DMS 273 (cell line): ENCODE data around the gene KRTAP5-2.
"Not testable (repeated sequence)": the region's sequence is repeated elsewhere in the genome, so short reads cannot be mapped to it uniquely, and the experiment has no call there.

Experiments used
- DNase-seq: peaks from one replicate; lab custom pipeline; 2025; ENCODE audit not compliant: unreplicated experiment; lab: John Stamatoyannopoulos, UW

Gene KRTAP5-2

GRCh38 chr11:1628506-1629325 lies 30.6 kb upstream of the KRTAP5-2 start:
- peak; percentile 63 for DNase-seq

- no peak for DNase-seq
Measured at GRCh38 chr11:1625541-1625940, 27.4 kb upstream of the KRTAP5-2 start.

- no peak for DNase-seq
Measured at GRCh38 chr11:1624621-1625020, 26.5 kb upstream of the KRTAP5-2 start.

DNA sequence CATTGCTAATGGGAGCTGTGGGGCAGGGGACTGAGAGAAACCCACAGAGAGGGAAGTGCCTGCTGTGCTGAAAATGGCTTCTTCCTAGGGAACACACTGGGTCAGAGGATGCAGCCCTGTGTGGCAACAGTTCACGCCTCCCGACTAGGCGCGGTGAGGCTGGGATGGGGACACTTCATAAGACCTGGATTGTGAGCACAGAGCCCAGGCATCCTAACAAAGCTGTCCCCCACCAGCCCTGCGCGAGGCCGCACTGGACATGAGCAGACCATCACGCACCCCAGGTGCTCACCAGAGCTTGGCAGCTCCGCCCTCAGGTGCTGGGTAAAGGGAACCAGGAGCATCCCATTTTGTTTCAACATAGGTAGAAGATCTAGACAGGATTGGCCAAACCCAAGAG lies 25.6 kb upstream of the KRTAP5-2 start:
- no peak for DNase-seq

DNA sequence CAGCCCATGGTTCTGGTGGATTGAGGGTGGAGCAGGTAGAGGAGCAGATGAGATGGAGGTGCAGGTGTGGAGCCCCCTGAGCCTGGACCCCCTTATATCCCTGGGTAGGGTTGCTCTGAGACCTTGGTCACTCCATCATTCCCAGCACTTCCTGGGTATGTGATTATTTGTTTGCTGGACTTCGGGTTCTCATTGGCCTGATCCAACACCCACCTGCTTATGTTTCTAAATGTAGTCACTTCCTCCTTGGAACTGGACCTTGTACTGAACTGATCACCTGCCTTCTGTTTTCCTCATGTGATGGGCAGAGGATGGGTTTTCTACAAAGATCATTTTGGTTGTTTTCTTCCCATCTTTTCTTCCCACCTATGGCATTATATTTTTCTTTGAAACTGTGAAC lies 24.0 kb upstream of the KRTAP5-2 start, which contains the start of gene KRTAP5-4:
Gene KRTAP5-4 (minus strand): TSS at position 53 of the 400 bp plus-strand sequence. CDS start 45 bp downstream, at position 8.
- no peak for DNase-seq

DNA sequence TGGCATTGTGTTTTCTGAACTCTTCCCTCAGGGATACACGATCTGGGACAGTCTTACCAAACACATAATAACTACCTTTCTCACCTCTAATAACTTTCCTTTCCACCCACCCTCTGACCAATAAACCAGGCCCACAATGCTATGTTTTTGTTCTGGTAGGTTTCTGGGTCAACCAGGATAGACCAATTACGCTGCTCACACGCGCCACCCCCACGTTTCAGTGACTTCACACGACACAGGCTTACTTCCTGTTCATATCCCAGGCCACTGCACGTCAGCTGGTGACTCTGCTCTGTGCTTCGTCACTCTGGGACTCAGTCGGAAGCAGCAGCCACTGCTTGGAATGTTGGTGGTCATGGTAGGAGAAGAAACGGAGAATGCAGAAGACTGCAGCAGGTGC lies 21.4 kb upstream of the KRTAP5-2 start:
- no peak for DNase-seq

DNA sequence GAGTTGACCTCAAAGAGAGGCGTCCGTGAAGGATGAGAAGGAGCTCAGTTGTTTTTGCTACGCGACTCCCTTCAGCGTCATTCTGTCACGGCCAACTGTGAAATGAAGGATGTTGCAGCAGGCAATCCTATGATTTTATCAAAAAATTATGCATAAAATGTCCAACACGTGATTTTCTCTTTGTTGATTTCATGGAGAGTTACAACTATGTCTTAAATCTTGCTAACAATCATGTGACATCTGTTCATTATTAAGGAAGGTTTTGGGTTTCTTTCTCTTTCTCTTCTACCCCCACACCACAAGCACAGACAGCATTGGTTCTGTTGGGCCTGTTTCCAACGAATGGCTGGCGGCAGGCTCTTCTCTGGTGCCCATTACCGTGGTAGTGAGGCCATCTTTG lies 20.1 kb upstream of the KRTAP5-2 start:
- no peak for DNase-seq

- DNase-seq, result no peak
Measured at GRCh38 chr11:1608363-1608762, 10.3 kb upstream of the KRTAP5-2 start, which contains the start of gene KRTAP5-3. Gene KRTAP5-3, minus strand, starts transcription at chr11:1608463. Its CDS starts 78 bp downstream, at chr11:1608385.

DNA sequence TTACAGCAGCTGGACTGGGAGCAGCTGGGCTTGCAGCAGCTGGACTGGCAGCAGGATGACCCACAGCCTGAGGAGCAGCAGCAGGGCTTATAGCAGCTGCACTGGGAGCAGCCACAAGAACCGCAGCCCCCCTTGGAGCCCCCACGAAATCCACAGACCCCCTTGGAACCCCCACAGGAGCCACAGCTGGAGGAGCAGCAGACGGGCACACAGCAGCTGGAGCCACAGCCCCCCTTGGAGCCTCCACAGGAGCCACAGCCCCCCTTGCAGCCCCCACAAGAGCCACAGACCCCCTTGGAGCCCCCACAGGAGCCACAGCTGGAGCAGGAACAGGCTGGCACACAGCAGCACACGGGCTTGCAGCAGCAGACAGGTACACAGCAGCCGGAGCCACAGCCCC lies 9.8 kb upstream of the KRTAP5-2 start:
- DNase-seq, result not testable (repeated sequence)

- DNase-seq, result not testable (repeated sequence)
Measured at GRCh38 chr11:1607156-1607845, 9.2 kb upstream of the KRTAP5-2 start.

- DNase-seq, result not testable (repeated sequence)
Measured at GRCh38 chr11:1605923-1606322, 7.8 kb upstream of the KRTAP5-2 start.

DNA sequence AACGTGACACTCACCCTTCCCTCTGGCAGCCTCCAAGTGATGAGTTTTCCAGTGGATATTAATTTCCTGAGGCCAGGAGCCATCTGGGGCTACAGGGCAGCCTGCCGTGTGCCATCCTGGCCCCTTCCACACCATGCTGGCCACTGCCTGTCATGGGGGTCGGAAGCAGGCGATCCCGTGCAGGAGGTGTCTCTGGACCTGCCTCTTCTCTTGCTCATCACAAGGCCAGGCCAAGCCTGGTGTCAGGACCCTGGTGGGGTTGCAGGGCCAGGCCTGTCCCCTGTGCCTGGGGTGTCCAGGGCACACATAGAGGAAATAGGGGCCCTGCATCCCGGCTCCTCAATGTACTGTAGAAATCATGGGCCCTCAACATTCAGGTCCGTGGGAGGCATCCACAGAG lies 6.6 kb upstream of the KRTAP5-2 start:
- no peak for DNase-seq

GRCh38 chr11:1604181-1604580 lies 6.1 kb upstream of the KRTAP5-2 start:
- DNase-seq, result no peak

- no peak for DNase-seq
Measured at GRCh38 chr11:1603629-1604028, 5.5 kb upstream of the KRTAP5-2 start.

DNA sequence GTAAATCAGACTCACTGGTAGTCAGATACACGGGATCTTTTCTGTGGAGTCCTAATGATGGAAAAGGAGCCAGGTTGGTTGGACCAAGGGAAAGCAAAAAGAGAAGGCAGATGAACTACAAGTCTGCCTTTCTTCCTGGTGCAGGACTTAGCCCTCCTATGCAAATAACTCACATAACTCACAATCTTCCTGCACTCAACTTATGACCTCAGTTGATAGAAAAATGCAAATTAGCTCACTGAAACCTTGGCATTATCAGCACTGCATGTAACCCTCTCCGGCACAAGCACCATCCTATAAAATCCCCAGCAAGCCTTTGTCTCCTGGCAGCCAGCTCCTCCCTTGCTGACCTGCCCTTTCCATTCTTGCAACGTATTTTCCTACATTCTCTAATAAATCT lies 3.6 kb upstream of the KRTAP5-2 start:
- not testable (repeated sequence) for DNase-seq

DNA sequence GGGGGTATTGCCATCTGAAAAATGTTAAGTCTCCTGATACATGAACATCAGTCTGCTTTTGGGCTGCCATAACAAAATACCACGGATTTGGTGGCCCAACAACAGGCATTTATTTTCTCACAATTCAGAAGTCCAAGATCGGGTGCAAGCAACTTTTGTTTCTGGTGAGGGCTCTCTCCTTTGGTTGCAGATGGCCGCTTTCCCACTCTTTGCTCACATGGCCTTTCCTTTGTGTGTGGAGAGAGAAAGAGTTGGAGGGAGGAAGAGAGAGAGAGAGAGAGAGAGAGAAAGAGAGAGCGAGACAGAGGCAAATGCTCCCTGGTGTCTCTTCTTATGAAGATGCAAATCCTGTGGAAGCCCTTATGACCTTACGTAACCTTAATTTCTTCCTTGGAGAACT lies 2.5 kb upstream of the KRTAP5-2 start:
- no peak for DNase-seq

DNA sequence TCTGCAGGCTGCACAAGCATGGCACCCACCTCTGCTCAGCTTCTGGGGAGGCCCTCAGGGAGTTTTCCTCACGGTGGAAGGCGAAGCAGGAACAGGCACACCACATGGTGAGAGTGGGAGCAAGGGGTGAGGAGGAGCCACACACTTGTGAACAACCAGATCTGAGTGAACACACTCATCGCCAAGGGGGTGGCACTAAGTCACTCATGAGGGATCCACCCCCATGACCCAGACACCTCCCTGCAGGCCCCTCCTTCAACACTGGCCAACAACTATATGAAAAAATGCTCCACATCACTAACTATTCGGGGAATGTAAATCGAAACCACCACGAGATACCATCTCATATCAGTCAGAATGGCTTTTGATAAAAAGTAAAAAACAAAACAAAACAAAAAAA lies 722 bp upstream of the KRTAP5-2 start:
- DNase-seq, result no peak

GRCh38 chr11:1598406-1598805 lies 312 bp upstream of the KRTAP5-2 start:
- not testable (repeated sequence) for DNase-seq

- DNase-seq, result no peak
Measured at GRCh38 chr11:1597331-1597993, 632 bp downstream of the KRTAP5-2 start.

GRCh38 chr11:1596576-1597121 lies 1.4 kb downstream of the KRTAP5-2 start:
- not testable (repeated sequence) for DNase-seq

DNA sequence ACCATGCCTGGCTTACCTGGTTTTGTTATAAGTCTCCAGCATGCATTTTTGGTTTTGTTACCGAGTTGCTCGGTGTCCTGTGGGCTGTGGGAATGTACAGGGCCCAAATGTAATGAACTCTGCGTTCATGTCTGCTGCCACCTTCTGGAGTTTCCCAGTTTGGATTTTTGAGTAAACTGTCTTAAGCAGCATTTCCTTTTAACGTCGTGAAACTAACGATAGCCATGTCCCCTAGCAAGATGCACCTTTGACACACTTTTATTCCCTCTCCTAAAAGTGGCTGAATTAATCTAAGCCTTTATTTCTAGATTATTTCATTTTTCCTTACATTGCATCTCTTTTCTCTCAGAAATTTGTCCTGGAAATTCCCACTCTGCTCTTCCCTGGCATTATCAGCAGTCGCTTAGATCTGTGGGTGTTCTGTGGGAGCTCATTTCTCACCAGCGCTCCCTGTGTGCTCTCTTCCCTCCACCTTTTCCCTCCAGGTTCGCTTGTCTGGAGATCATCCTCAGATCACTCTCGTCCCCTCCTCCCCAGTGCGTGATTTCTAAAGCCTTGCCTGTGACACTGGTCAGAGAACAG lies 2.0 kb downstream of the KRTAP5-2 start:
- DNase-seq, result not testable (repeated sequence)
